Activated CD4-positive, alpha-beta T cell treated with anti-CD3 and anti-CD28 coated beads, Interleukin-2, amount 10 ng/mL, durations not matched to agents 7 days and 5 days (primary cell): ENCODE measurements around the gene FAM161A. TPM values are rescaled to one million over a fixed set of nuclear protein-coding genes. Genes with fewer than 3 reads are reported as not detected.
"Not testable (repeated sequence)": the region's sequence is repeated elsewhere in the genome, so short reads cannot be mapped to it uniquely, and the experiment has no call there.

Experiments used
- CTCF ChIA-PET: fragments of 350-600 bp; sonication (Branson Sonifier 250); formaldehyde crosslinking; loops from one replicate; lab custom pipeline; 2021; ENCODE audit warnings: antibody characterized with exemption; lab: Charles Lee
- POLR2A ChIA-PET: fragments of 350-600 bp; sonication (Branson Sonifier 250); formaldehyde crosslinking; loops from one replicate; lab custom pipeline; 2021; ENCODE audit warnings: antibody characterized with exemption; lab: Charles Lee
- DNase-seq: peaks from one replicate; pipeline ENCODE4 v3.0.0-alpha.2; 2020
- H3K27ac Mint-ChIP-seq: one replicate; pipeline ENCODE4 v1.8.0; 2021; ENCODE audit warnings: mild to moderate bottlenecking, moderate library complexity, mixed read lengths
- H3K27me3 Mint-ChIP-seq: one replicate; pipeline ENCODE4 v1.8.0; 2021; ENCODE audit warnings: mixed read lengths
- H3K36me3 Mint-ChIP-seq: one replicate; pipeline ENCODE4 v1.8.0; 2021; ENCODE audit warnings: low read depth, mixed read lengths
- H3K4me1 Mint-ChIP-seq: one replicate; pipeline ENCODE4 v1.8.0; 2021; ENCODE audit warnings: mixed read lengths
- H3K4me3 Mint-ChIP-seq: one replicate; pipeline ENCODE4 v1.8.0; 2021; ENCODE audit warnings: mild to moderate bottlenecking, moderate library complexity, mixed read lengths
- H3K9me3 Mint-ChIP-seq: one replicate; pipeline ENCODE4 v1.8.0; 2021; ENCODE audit warnings: mixed read lengths
- total RNA-seq, 2 experiments: library from RNA; stranded (reverse); gene quantifications; one replicate each; pipeline ENCODE4 v1.2.3, GENCODE V29; 2021

FAM161A gene
- total RNA-seq, 2 experiments from 2014 or later = 4.0 to 4.4 TPM

DNA sequence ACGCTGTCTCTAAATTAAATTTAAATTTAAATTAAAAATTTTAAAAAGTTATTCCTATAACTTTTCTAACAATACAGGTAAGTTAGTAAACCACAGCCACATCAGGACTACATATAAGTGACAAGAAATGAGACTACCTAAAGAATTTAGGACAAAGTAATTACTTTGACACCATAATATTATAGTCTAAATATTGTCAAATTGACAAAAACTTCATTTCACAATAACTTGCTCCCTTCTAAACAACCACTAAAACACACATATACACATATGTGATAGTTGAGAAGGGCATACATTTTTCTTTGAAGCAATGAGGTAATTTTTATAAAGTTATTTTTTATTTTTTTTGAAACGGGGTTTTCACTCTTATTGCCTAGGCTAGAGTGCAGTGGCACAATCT is 31.6 kb downstream of the FAM161A start:
- CTCF ChIA-PET = no interaction called here
- no peak overlapping the region for H3K4me3 Mint-ChIP-seq
- H3K9me3 Mint-ChIP-seq = no peaks in the 10 kb centered on the region
- H3K4me1 Mint-ChIP-seq = no peaks in the 10 kb centered on the region
- H3K27ac Mint-ChIP-seq = no peak overlapping the region
- H3K27me3 Mint-ChIP-seq = peaks cover 7% of the 10 kb centered on the region
- POLR2A ChIA-PET = no interaction called here
- H3K36me3 Mint-ChIP-seq = no peaks in the 10 kb centered on the region
- no peak for DNase-seq

DNA sequence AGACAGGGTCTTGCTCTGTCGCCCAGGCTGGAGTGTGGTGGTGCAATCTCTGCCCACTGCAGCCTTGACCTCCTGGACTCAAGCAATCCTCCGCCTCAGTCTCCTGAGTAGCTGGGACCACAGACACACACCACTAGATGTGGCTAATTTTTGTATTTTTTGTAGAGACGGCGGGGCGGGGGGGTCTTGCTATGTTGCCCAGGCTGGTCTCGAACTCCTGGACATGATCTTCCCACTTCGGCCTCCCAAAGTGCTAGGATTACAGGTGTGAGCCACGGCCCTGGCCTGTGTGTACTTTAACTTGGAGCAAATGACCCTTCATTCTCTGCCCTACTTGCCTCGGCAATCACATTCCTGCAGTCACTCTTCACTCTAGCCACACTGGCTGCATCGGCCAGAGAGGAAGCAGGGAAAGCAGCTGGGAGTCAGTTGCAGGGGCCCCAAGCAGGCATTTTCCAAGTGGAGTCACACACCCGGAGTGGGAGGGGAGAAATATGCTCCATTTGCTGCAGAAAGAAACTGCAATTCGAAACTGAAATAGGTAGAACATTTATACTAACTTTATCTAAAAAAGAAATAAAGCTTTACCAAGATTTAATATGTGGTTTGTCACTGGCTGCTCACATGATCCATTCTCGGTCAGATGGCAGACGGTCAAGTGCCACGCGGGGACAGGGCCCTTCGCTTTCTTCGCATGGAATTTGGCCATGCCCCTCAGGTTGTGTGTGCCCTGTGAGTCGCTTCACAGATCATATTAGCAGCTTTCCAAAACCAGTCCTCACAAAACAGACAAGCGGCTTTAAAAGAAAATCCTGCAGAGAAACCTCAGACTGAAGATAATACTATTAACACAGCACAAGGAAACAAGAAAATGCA is 37.1 kb downstream of the FAM161A start:
- POLR2A ChIA-PET = no interaction called here
- Mint-ChIP-seq H3K27ac (no peak overlapping the region), H3K4me3 (no peak overlapping the region), H3K36me3 (no peaks in the 10 kb centered on the region), H3K27me3 (peaks cover 15% of the 10 kb centered on the region), H3K4me1 (no peaks in the 10 kb centered on the region), H3K9me3 (no peaks in the 10 kb centered on the region)
- CTCF ChIA-PET = no interaction called here
- no peak for DNase-seq

DNA sequence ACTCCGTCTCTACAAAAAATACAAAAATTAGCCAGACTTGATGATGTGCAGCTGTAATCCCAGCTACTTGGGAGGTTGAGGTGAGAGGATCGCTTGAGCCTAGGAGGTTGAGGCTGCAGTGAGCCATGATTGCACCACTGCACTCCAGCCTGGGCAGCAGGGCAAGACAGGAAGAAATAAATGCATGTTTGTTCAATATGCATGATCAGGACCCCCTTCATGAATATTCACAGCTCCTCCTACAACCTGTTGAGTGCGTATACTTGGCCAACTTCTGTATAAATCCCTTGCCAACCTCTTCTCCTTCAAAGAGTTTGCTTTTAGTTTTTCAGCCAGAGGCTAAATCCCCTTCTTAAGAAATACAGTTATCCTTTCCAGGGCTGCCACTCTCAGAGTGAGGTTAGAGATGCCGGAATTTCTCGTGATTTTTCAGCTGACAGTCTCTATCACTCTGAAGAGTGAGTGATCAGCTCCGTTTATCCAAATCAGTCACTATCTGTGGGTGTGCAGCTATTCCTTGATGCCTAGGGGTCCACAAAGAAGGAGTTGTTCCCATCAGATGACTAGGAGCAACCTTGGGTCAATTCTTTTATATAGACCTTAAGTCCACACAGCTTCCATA is 39.2 kb downstream of the FAM161A start:
- Mint-ChIP-seq H3K4me3 (no peak overlapping the region), H3K9me3 (no peaks in the 10 kb centered on the region), H3K4me1 (no peaks in the 10 kb centered on the region), H3K27ac (no peak overlapping the region), H3K36me3 (no peaks in the 10 kb centered on the region), H3K27me3 (peaks cover 10% of the 10 kb centered on the region)
- ChIA-PET POLR2A (no interaction called here), CTCF (interaction anchor here (1.3 kb wide), 1 partner anchor 27 kb away, joined by 3 read pairs; no protein-coding TSS in a partner anchor)
- DNase-seq = no peak

DNA sequence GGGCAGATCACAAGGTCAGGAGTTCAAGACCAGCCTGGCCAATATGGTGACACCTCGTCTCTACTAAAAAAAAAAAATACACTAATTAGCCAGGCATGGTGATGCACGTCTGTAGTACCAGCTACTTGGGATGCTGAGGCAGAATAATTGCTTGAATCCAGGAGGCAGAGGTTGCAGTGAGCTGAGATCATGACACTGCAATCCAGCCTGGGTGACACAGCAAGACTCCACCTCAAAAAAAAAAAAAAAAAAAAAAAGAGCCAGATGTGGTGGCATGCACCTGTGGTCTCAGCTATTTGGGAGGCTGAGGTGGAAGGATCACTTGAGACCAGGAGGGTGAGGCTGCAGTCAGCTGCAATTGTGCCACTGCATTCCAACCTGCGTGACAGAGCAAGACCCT is 40.5 kb downstream of the FAM161A start:
- POLR2A ChIA-PET, H3K27me3 Mint-ChIP-seq, DNase-seq, H3K36me3 Mint-ChIP-seq, H3K4me1 Mint-ChIP-seq, H3K4me3 Mint-ChIP-seq, H3K27ac Mint-ChIP-seq, H3K9me3 Mint-ChIP-seq: not testable (repeated sequence)
- CTCF ChIA-PET = interaction anchor here (0.6 to 1.3 kb wide), 2 partner anchors 28 to 620 kb away, joined by 3 read pairs; no protein-coding TSS in a partner anchor

GRCh38 chr2:61811821-61812220 is 42.0 kb downstream of the FAM161A start:
- Mint-ChIP-seq H3K36me3 (no peaks in the 10 kb centered on the region), H3K4me3 (no peak overlapping the region), H3K4me1 (no peaks in the 10 kb centered on the region), H3K27me3 (peaks cover 8% of the 10 kb centered on the region), H3K27ac (no peak overlapping the region), H3K9me3 (no peaks in the 10 kb centered on the region)
- POLR2A ChIA-PET = no interaction called here
- DNase-seq = no peak
- CTCF ChIA-PET = no interaction called here

GRCh38 chr2:61810203-61810602 is 43.7 kb downstream of the FAM161A start:
- H3K9me3 Mint-ChIP-seq, H3K27me3 Mint-ChIP-seq, H3K4me3 Mint-ChIP-seq, H3K4me1 Mint-ChIP-seq, POLR2A ChIA-PET, H3K36me3 Mint-ChIP-seq, H3K27ac Mint-ChIP-seq, DNase-seq, CTCF ChIA-PET: not testable (repeated sequence)

- H3K4me1 Mint-ChIP-seq, H3K27ac Mint-ChIP-seq, CTCF ChIA-PET, H3K9me3 Mint-ChIP-seq, POLR2A ChIA-PET, DNase-seq, H3K36me3 Mint-ChIP-seq, H3K27me3 Mint-ChIP-seq, H3K4me3 Mint-ChIP-seq: not testable (repeated sequence)
Observed at GRCh38 chr2:61808693-61809092, 45.2 kb downstream of the FAM161A start.

GRCh38 chr2:61807036-61807757 is 46.7 kb downstream of the FAM161A start:
- no peak overlapping the region for H3K4me3 Mint-ChIP-seq

DNA sequence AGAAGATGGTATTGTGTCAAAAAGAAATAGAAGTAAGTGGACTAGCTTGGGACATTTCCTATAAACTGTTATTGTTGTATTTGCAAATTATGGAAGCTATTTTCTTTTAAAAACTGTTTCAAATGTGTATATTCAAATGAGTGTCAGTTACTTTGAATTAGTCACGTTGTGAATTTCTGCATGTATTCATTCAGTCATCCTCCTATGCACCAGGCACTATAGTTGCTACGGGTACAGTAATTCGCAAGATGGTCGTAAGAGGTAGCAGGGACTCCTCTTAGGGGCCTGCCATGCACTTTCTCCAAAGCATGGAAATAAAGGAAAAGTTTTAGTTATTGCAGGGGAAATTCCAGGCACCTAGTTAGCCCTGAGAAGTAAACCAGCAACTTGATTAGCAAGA is 51.3 kb downstream of the FAM161A start:
- Mint-ChIP-seq H3K27ac (no peak overlapping the region), H3K9me3 (no peaks in the 10 kb centered on the region), H3K4me3 (no peak overlapping the region), H3K36me3 (no peaks in the 10 kb centered on the region), H3K27me3 (peaks cover 9% of the 10 kb centered on the region), H3K4me1 (no peaks in the 10 kb centered on the region)
- ChIA-PET CTCF (interaction anchor here (0.7 kb wide), 1 partner anchor 237 kb away, joined by 3 read pairs; no protein-coding TSS in a partner anchor), POLR2A (no interaction called here)
- no peak for DNase-seq

More at GRCh38 chr2:61807036-61807757, 46.7 kb downstream of the FAM161A start:
- no peaks in the 10 kb centered on the region for H3K36me3 Mint-ChIP-seq
- peaks cover 2% of the 10 kb centered on the region for H3K27me3 Mint-ChIP-seq
- no peak for DNase-seq
- no peak overlapping the region for H3K27ac Mint-ChIP-seq
- H3K4me1 Mint-ChIP-seq = no peaks in the 10 kb centered on the region
- CTCF ChIA-PET = interaction anchor here (0.7 kb wide), 1 partner anchor 16 kb away, joined by 5 read pairs; no protein-coding TSS in a partner anchor
- POLR2A ChIA-PET = no interaction called here
- H3K9me3 Mint-ChIP-seq = no peaks in the 10 kb centered on the region

DNA sequence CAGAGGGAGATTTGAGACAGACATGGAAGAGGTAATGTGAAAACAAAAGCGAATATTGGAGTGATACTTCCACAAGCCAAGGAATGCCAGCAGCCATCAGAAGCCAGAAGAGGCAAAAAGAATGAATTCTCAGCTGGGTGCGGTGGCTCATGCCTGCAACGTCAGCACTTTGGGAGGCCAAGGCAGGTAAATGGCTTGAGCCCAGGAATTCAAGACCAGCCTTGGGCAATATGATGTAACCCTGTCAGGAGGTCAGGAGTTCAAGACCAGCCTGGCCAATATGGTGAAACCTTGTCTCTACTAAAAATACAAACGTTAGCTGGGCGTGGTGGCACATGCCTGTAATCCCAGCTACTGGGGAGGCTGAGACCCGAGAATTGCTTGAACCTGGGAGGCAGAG is 54.8 kb downstream of the FAM161A start:
- no peak overlapping the region for H3K27ac Mint-ChIP-seq
- ChIA-PET POLR2A (no interaction called here), CTCF (interaction anchor here (0.6 kb wide), 1 partner anchor 353 kb away, joined by 3 read pairs; no protein-coding TSS in a partner anchor)
- H3K36me3 Mint-ChIP-seq = no peaks in the 10 kb centered on the region
- H3K4me1 Mint-ChIP-seq = no peaks in the 10 kb centered on the region
- DNase-seq = no peak
- H3K27me3 Mint-ChIP-seq = peaks cover 7% of the 10 kb centered on the region
- no peak overlapping the region for H3K4me3 Mint-ChIP-seq
- H3K9me3 Mint-ChIP-seq = no peaks in the 10 kb centered on the region

DNA sequence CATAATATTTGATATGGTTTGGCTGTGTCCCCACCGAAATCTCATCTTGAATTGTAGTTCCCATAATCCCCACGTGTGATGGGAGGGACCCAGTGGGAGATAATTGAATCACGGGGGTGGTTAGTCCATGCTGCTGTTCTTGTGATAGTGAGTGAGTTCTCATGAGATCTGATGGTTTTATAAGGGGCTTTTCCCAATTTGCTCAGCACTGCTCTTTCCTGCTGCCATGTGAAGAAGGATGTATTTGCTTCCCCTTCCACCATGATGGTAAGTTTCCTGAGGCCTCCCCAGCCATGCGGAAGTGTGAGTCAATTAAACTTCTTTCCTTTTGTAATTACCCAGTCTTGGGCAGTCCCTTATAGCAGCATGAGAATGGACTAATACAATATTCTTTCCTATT is 56.4 kb downstream of the FAM161A start:
- H3K9me3 Mint-ChIP-seq, POLR2A ChIA-PET, H3K27me3 Mint-ChIP-seq, DNase-seq, H3K4me1 Mint-ChIP-seq, H3K36me3 Mint-ChIP-seq, H3K27ac Mint-ChIP-seq, H3K4me3 Mint-ChIP-seq, CTCF ChIA-PET: not testable (repeated sequence)

- H3K4me3 Mint-ChIP-seq = no peak overlapping the region
- no peaks in the 10 kb centered on the region for H3K36me3 Mint-ChIP-seq
- CTCF ChIA-PET = no interaction called here
- no peak overlapping the region for H3K27ac Mint-ChIP-seq
- POLR2A ChIA-PET = no interaction called here
- DNase-seq = no peak
- H3K9me3 Mint-ChIP-seq = no peaks in the 10 kb centered on the region
- H3K27me3 Mint-ChIP-seq = peaks cover 7% of the 10 kb centered on the region
- H3K4me1 Mint-ChIP-seq = peaks cover 8% of the 10 kb centered on the region
Observed at GRCh38 chr2:61795408-61795807, 58.5 kb downstream of the FAM161A start.
